ENCODE data around the gene DMBX1. TPM values are rescaled to one million over a fixed set of nuclear protein-coding genes. Genes with fewer than 3 reads are reported as not detected.
A peak's percentile ranks its signal among the peaks of the same experiment; 100 is the strongest.

Gene DMBX1
- total RNA-seq, 1 donor from 2014 or later = not detected

DNA sequence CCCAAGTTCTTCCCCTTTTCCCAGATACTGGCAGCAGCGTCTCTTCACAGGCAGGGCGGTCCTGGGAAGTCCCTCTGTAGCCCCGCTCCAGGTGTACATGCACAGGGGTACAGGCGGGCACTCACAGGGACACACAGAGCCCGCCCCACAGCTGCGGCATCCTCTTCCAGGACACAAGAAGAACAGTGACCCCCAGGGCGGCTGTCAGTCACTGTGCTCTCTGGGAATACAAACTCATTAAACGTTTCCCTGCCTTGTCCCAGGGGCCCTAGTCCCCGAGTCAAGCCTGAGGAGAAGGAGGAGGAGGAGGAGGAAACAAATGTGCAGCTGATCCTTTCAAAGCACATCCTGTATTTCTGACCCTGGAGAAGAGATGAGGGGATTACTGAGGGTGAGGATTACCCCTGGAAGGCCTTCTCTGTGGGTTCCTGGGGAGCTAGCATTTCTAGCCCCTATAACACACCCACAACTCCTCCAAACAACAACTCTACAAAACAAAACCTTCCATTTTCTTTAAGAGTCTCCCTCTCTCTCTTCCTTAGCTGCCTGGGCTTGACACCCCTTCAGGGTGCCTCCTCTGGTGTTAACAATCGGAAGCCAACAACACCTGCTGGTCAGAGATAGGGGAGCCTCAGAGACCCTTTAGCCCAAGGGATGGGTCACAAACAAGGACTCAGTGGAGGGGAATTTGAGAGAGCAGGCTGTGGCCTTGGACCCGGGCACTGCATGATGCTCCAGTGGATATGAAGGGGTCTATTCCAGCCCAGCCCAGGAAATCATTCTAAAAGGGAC, 28.4 kb upstream of the DMBX1 start:
- no peaks in the 10 kb centered on the region for H3K9me3 Mint-ChIP-seq
- TF ChIP-seq, protein P1, sequence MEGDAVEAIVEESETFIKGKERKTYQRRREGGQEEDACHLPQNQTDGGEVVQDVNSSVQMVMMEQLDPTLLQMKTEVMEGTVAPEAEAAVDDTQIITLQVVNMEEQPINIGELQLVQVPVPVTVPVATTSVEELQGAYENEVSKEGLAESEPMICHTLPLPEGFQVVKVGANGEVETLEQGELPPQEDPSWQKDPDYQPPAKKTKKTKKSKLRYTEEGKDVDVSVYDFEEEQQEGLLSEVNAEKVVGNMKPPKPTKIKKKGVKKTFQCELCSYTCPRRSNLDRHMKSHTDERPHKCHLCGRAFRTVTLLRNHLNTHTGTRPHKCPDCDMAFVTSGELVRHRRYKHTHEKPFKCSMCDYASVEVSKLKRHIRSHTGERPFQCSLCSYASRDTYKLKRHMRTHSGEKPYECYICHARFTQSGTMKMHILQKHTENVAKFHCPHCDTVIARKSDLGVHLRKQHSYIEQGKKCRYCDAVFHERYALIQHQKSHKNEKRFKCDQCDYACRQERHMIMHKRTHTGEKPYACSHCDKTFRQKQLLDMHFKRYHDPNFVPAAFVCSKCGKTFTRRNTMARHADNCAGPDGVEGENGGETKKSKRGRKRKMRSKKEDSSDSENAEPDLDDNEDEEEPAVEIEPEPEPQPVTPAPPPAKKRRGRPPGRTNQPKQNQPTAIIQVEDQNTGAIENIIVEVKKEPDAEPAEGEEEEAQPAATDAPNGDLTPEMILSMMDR (IDR thresholded peaks at IDR 0.05) = no peak
- peaks cover 45% of the 10 kb centered on the region for H3K27me3 Mint-ChIP-seq
- ATAC-seq (ENCODE audit: low read depth) = no peak
- peaks cover 4% of the 10 kb centered on the region for H3K4me1 Mint-ChIP-seq
- ChIA-PET POLR2A (no interaction called here), CTCF (no interaction called here)
- intact Hi-C loops (cut with micrococcal nuclease) = no loop called here
- no peak overlapping the region for H3K27ac Mint-ChIP-seq
- no peaks in the 10 kb centered on the region for H3K36me3 Mint-ChIP-seq (ENCODE audit: low read depth)
- H3K4me3 Mint-ChIP-seq = no peak overlapping the region
- DNase-seq = no peak

DNA sequence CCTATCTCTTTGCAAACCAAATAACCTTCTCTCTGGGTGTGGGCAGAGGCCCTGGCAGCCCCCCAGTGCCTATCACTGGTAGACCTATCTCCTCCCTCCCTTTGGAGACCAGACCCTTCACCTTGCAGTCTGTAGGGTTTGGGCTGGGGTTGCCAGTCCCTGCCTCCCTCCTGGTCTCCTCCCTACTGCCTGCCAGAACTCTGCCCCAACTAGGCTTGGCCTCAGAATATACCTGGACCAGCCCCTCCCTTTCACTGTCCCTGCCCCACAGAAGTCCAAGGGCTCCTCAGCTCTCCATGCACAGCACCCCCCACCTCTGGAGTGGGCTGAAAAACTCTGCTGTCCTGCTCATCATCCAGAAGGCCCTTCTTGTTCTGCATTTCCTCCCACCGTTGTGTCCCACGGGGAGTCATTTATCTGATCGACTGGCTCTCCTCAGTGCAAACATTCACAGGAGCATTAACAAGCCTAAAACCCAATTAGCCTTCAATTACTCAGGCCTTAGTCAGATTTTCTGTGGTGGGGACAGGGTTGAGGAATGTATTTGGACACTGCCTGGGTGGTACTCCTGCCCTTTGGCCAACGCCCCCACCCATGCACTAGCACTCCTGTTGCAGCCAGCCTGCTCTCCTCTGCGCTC, 27.7 kb upstream of the DMBX1 start:
- no peak for ATAC-seq (ENCODE audit: low read depth)
- Mint-ChIP-seq H3K4me3 (no peak overlapping the region), H3K27ac (no peak overlapping the region), H3K4me1 (peaks cover 6% of the 10 kb centered on the region), H3K36me3 (ENCODE audit: low read depth) (no peaks in the 10 kb centered on the region), H3K27me3 (peaks cover 47% of the 10 kb centered on the region), H3K9me3 (no peaks in the 10 kb centered on the region)
- intact Hi-C loops (cut with micrococcal nuclease) = no loop called here
- DNase-seq = no peak
- POLR2A ChIA-PET = no interaction called here
- TF ChIP-seq, protein P1 (IDR thresholded peaks at IDR 0.05) = no peak
- CTCF ChIA-PET = no interaction called here

DNA sequence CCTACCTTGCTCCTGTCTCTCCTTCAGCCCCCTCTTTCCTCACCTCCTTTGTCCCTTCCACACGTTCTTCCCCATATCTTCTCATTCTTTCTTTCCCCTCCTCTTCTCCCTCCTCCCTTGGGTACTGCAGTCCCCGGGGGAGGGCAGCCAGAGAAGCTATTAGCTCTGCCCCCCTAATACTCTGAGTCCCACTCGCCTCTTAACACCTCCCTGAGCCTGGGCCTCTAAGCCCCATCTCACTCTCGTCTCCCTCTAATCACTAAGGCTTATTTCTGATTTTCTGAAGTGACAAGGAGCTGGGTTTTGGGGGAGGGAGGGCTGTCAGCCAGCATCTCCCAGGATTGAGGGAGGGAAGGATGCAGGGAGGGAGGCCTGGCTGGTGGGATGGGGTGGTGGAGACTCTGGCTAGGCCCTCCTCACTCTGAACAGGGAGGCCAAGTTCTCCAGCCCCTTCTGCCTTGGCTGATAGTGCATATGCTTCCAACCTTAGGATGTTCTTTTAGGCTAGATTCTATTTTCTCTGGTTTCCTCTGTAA, 25.6 kb upstream of the DMBX1 start:
- Mint-ChIP-seq H3K27ac (no peak overlapping the region), H3K4me1 (peaks cover 9% of the 10 kb centered on the region), H3K36me3 (ENCODE audit: low read depth) (no peaks in the 10 kb centered on the region), H3K9me3 (no peaks in the 10 kb centered on the region), H3K27me3 (peaks cover 59% of the 10 kb centered on the region), H3K4me3 (no peak overlapping the region)
- intact Hi-C loops (cut with micrococcal nuclease) = no loop called here
- ATAC-seq (ENCODE audit: low read depth) (no peak), DNase-seq (no peak)
- TF ChIP-seq, protein P1 (IDR thresholded peaks at IDR 0.05) = no peak
- POLR2A ChIA-PET = no interaction called here
- CTCF ChIA-PET = no interaction called here

DNA sequence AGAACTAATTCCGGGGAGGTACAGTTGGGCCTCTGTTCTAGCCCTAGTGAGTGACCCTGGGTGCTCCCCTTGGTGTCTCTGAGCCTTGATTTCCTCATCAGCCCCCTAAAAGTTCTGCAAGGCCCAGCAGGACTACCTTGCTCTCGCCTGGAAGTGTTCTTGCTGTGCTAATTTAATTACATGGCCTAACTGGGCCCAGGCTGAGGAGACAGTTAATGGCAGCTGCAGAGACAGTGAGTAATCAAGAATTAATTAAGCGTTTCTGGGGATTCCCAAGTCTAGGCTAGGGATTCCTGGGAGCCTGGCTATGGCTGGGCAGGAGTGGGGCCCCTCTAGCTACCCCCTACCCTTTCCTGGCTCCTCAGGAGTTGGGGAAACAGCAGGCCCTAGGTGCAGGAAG, 24.7 kb upstream of the DMBX1 start:
- Mint-ChIP-seq H3K9me3 (no peaks in the 10 kb centered on the region), H3K27ac (no peak overlapping the region), H3K4me1 (peaks cover 9% of the 10 kb centered on the region), H3K4me3 (no peak overlapping the region), H3K36me3 (ENCODE audit: low read depth) (no peaks in the 10 kb centered on the region), H3K27me3 (peaks cover 57% of the 10 kb centered on the region)
- ATAC-seq (ENCODE audit: low read depth) (no peak), DNase-seq (no peak)
- intact Hi-C loops (cut with micrococcal nuclease) = no loop called here
- ChIA-PET CTCF (no interaction called here), POLR2A (no interaction called here)
- TF ChIP-seq, protein P1 (IDR thresholded peaks at IDR 0.05) = no peak

DNA sequence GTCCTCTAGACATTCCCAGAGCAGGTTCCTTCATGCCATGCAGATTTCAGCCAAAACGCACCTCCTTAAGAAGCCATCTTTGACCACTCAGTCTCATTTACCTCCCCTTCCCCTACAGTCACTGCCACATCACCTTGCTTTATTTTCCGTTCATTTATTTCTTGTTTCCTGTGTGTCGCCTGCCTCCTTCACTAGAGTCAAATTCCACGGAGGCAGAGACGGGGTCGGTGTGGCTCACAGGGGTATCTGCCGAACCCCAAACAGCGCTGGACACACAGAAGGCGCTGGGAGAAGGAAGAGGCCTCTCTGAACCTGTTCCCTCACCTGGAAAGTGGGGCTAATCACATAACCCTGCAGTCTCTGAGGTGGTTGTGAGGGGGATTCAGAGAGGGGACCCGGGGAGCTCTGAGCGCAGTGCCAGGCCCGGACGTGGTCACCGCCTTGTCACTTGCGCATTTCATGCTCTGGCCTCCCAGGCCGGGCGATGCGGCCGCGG, 23.6 kb upstream of the DMBX1 start:
- Mint-ChIP-seq H3K4me3 (peak overlapping the region; percentile 63), H3K9me3 (no peaks in the 10 kb centered on the region), H3K27me3 (peaks cover 49% of the 10 kb centered on the region), H3K27ac (no peak overlapping the region), H3K4me1 (peaks cover 9% of the 10 kb centered on the region), H3K36me3 (ENCODE audit: low read depth) (no peaks in the 10 kb centered on the region)
- POLR2A ChIA-PET = no interaction called here
- CTCF ChIA-PET = no interaction called here
- TF ChIP-seq, protein P1 (IDR thresholded peaks at IDR 0.05) = no peak
- intact Hi-C loops (cut with micrococcal nuclease) = no loop called here
- DNase-seq = no peak
- no peak for ATAC-seq (ENCODE audit: low read depth)

Data from activated B cell treated with CpG ODN at 0.5 μM for 24 hours (primary cell).